Liver (tissue), 9 donors: Measurements from ENCODE around the gene MYOM1. TPM values are rescaled to one million over a fixed set of nuclear protein-coding genes. Genes with fewer than 3 reads are reported as not detected.

Experiments used
- DNase-seq: peaks from one replicate; pipeline ENCODE4 v3.0.0-alpha.2; 2017; ENCODE audit warnings: low spot score
- H3K27ac ChIP-seq, 2 donors: one replicate each; pipeline ENCODE4 v1.7.0; 2013; ENCODE audit warnings: inconsistent platforms in 2 of 2, low read length in 2 of 2, control low read depth in 1 of 2, low read depth in 1 of 2, mild to moderate bottlenecking in 1 of 2
- H3K27me3 ChIP-seq, 4 donors: one replicate each; pipeline versions ENCODE4 v1.6.1 to v1.7.0; 2013; ENCODE audit warnings: low read length in 3 of 4, inconsistent platforms in 1 of 4, mild to moderate bottlenecking in 1 of 4, moderate library complexity in 1 of 4; ENCODE audit not compliant: control insufficient read depth in 4 of 4, insufficient read depth in 4 of 4
- H3K36me3 ChIP-seq, 4 donors: one replicate each; pipeline versions ENCODE4 v1.6.1 to v1.7.0; 2013; ENCODE audit warnings: low read length in 3 of 4, mild to moderate bottlenecking in 3 of 4, low read depth in 1 of 4, moderate library complexity in 1 of 4; ENCODE audit not compliant: control insufficient read depth in 4 of 4, insufficient read depth in 3 of 4
- H3K4me1 ChIP-seq, 4 donors: one replicate each; pipeline versions ENCODE4 v1.6.1 to v1.7.0; 2013; ENCODE audit warnings: low read length in 3 of 4, mild to moderate bottlenecking in 3 of 4, moderate library complexity in 1 of 4; ENCODE audit not compliant: control insufficient read depth in 4 of 4, insufficient read depth in 4 of 4
- H3K4me3 ChIP-seq, 3 donors: one replicate each; pipeline versions ENCODE4 v1.6.1 to v1.7.0; 2013; ENCODE audit warnings: low read length in 3 of 3, control low read depth in 1 of 3, low read depth in 1 of 3, mild to moderate bottlenecking in 1 of 3
- H3K9ac ChIP-seq, 2 donors: one replicate each; pipeline ENCODE4 v1.7.0; 2013; ENCODE audit warnings: low read length in 2 of 2, mild to moderate bottlenecking in 2 of 2, moderate library complexity in 2 of 2, control low read depth in 1 of 2, low read depth in 1 of 2
- H3K9me3 ChIP-seq, 4 donors: one replicate each; pipeline versions ENCODE4 v1.6.1 to v1.7.0; 2013; ENCODE audit warnings: low read length in 3 of 4; ENCODE audit not compliant: control insufficient read depth in 4 of 4
- ATF3 ChIP-seq: IDR thresholded peaks from 2 replicates; pipeline ENCODE4 v1.6.1; 2016; ENCODE audit warnings: antibody characterized with exemption
- CTCF ChIP-seq: fragments of 150-350 bp; IDR thresholded peaks from 2 replicates; pipeline ENCODE4 v1.5.1; 2017; ENCODE audit warnings: improper control_type of control experiment, low read depth, low read length; ENCODE audit not compliant: missing input control
- EGR1 ChIP-seq, 2 donors: IDR thresholded peaks; 2 replicates each; pipeline ENCODE4 v1.6.1; 2016 to 2018; ENCODE audit warnings: antibody characterized with exemption in 2 of 2, low read depth in 2 of 2
- FOXA1 ChIP-seq: IDR thresholded peaks from 2 replicates; pipeline ENCODE4 v1.6.1; 2016; ENCODE audit warnings: antibody characterized with exemption
- FOXA2 ChIP-seq: IDR thresholded peaks from 2 replicates; pipeline ENCODE4 v1.6.1; 2016; ENCODE audit warnings: antibody characterized with exemption
- GABPA ChIP-seq, 2 donors: IDR thresholded peaks in 1 of 2; conservative IDR thresholded peaks in 1 of 2; 2 replicates each; pipeline ENCODE4 v1.6.1; 2016; ENCODE audit warnings: antibody characterized with exemption in 2 of 2, mild to moderate bottlenecking in 1 of 2, moderate library complexity in 1 of 2
- HNF4A ChIP-seq, 2 donors: conservative IDR thresholded peaks; 2 replicates each; pipeline ENCODE4 v1.6.1; 2016; ENCODE audit warnings: antibody characterized with exemption in 2 of 2, mild to moderate bottlenecking in 2 of 2
- HNF4G ChIP-seq: IDR thresholded peaks from 2 replicates; pipeline ENCODE4 v1.6.1; 2016; ENCODE audit warnings: antibody characterized with exemption
- JUND ChIP-seq, 2 donors: IDR thresholded peaks; 2 replicates each; pipeline ENCODE4 v1.6.1; 2016; ENCODE audit warnings: antibody characterized with exemption in 2 of 2
- MAX ChIP-seq: IDR thresholded peaks from 2 replicates; pipeline ENCODE4 v1.6.1; 2016; ENCODE audit warnings: antibody characterized with exemption
- NR2F2 ChIP-seq: IDR thresholded peaks from 2 replicates; pipeline ENCODE4 v1.6.1; 2016; ENCODE audit warnings: antibody characterized with exemption
- RAD21 ChIP-seq, 2 donors: IDR thresholded peaks; 2 replicates each; pipeline ENCODE4 v1.6.1; 2016; ENCODE audit warnings: antibody characterized with exemption in 2 of 2, mild to moderate bottlenecking in 2 of 2
- REST ChIP-seq: IDR thresholded peaks from 2 replicates; pipeline ENCODE4 v1.6.1; 2016; ENCODE audit warnings: antibody characterized with exemption, mild to moderate bottlenecking
- RXRA ChIP-seq, 2 donors: IDR thresholded peaks; 2 replicates each; pipeline ENCODE4 v1.6.1; 2017 to 2018; ENCODE audit warnings: antibody characterized with exemption in 2 of 2, mild to moderate bottlenecking in 1 of 2
- SP1 ChIP-seq: IDR thresholded peaks from 2 replicates; pipeline ENCODE4 v1.6.1; 2018; ENCODE audit warnings: antibody characterized with exemption, mild to moderate bottlenecking
- TAF1 ChIP-seq: conservative IDR thresholded peaks from 2 replicates; pipeline ENCODE4 v1.6.1; 2016; ENCODE audit warnings: antibody characterized with exemption, mild to moderate bottlenecking
- YY1 ChIP-seq: IDR thresholded peaks from 2 replicates; pipeline ENCODE4 v1.6.1; 2016; ENCODE audit warnings: antibody characterized with exemption, mild to moderate bottlenecking
- ZBTB33 ChIP-seq: IDR thresholded peaks from 2 replicates; pipeline ENCODE4 v1.6.1; 2016; ENCODE audit warnings: antibody characterized with exemption
- WGBS: extraction: QIAGEN DNeasy Blood & Tissue Kit; methylation state at CpG from one replicate; pipeline ENCODE4 v1.1.7; 2013; 5-methylcytosine and 5-hydroxymethylcytosine counted together
- polyA plus RNA-seq, 2 donors: library from polyadenylated mRNA; stranded (reverse) in 1 of 2; unstranded in 1 of 2; fragments of 200-250 nt in 1 of 2; fragments of >200 nt in 1 of 2; fragmentation: Nextera tagmentation in 1 of 2; extraction: Ambion mirVana in 1 of 2; gene quantifications; one replicate each; pipeline versions ENCODE4 v1.2.1 to v1.2.3, GENCODE V29; 2013 to 2015
- total RNA-seq, 2 donors: library from RNA; depleted of rRNA; stranded (reverse); fragments of >200 nt; gene quantifications; one replicate each; pipeline ENCODE4 v1.2.3, GENCODE V29; 2014
- donor health status: healthy.
- donor health status: healthy.
- donor health status: healthy.
- donor health status: healthy.
- donor health status: healthy.

The MYOM1 gene
- total and polyA plus RNA-seq, 4 donors, result 10.1 to 48.4 (median 21.3) TPM

GRCh38 chr18:3245853-3246634 is 26.3 kb upstream of the MYOM1 start:
- DNase-seq, result peak; percentile 84
- H3K27me3 ChIP-seq, result no peaks in the 10 kb centered on the region
- H3K9me3 ChIP-seq, result no peaks in the 10 kb centered on the region
- H3K4me1 ChIP-seq, result peaks cover 0 to 27% (median 10%) of the 10 kb centered on the region in 4 donors
- 3% methylated on average over 29 of the region's 29 CpGs for WGBS
- TF ChIP-seq FOXA1 (no peak), TAF1 (peak; percentile 55), YY1 (peak; percentile 67), NR2F2 (no peak), ZBTB33 (no peak), EGR1 (IDR thresholded peaks at IDR 0.05; ENCODE audit: low read depth in 2 of 2) (peak in 1 of 2 donors; percentile 28), REST (peak; percentile 91), HNF4A (conservative IDR thresholded peaks at IDR 0.05) (no peak), SP1 (peak; percentile 23), RAD21 (IDR thresholded peaks at IDR 0.05) (peak; percentile 99), GABPA (IDR thresholded peaks at IDR 0.05 in 1 of 2, conservative IDR thresholded peaks at IDR 0.05 in 1 of 2) (no peak), FOXA2 (no peak), HNF4G (no peak), ATF3 (peak; percentile 23), JUND (IDR thresholded peaks at IDR 0.05) (no peak), RXRA (IDR thresholded peaks at IDR 0.05) (peak in 1 of 2 donors; percentile 46), CTCF (peak; percentile 98), MAX (peak; percentile 17)
- H3K36me3 ChIP-seq, result peaks cover 0 to 4% (median 0%) of the 10 kb centered on the region in 4 donors
- H3K4me3 ChIP-seq, result peak overlapping the region; percentile 56 to 90 (median 82)
- H3K27ac ChIP-seq, result peak overlapping the region; percentile 97 to 98
- peak overlapping the region; percentile 86 to 98 for H3K9ac ChIP-seq
